ENCODE measurements around the gene ARHGAP45.
"Not testable (repeated sequence)": the region's sequence is repeated elsewhere in the genome, so short reads cannot be mapped to it uniquely, and the experiment has no call there.

ARHGAP45 gene

GRCh38 chr19:1066748-1067340 is at the start of gene ARHGAP45:
ARHGAP45 (plus strand) TSS chr19:1067167; CDS start chr19:1067406, 239 bp downstream.
- peak; percentile 90 for DNase-seq

GRCh38 chr19:1017906-1018305 is 49.1 kb upstream of the ARHGAP45 start:
- DNase-seq: no peak

GRCh38 chr19:1018393-1018792 is 48.6 kb upstream of the ARHGAP45 start:
- no peak for DNase-seq

- no peak for DNase-seq
Measured at GRCh38 chr19:1018932-1019615, 47.9 kb upstream of the ARHGAP45 start.

- no peak for DNase-seq
Measured at GRCh38 chr19:1019616-1019961, 47.4 kb upstream of the ARHGAP45 start.

GRCh38 chr19:1019980-1020867 is 46.7 kb upstream of the ARHGAP45 start:
- no peak for DNase-seq

- DNase-seq: peak; percentile 98
Measured at GRCh38 chr19:1020868-1021425, 46.0 kb upstream of the ARHGAP45 start, which contains the start of gene TMEM259. TMEM259 (minus strand) TSS chr19:1021123; CDS start chr19:1020996, 127 bp downstream.

- DNase-seq: not testable (repeated sequence)
Measured at GRCh38 chr19:1023883-1024188, 43.1 kb upstream of the ARHGAP45 start.

- DNase-seq: not testable (repeated sequence)
Measured at GRCh38 chr19:1025080-1025479, 41.9 kb upstream of the ARHGAP45 start.

GRCh38 chr19:1025960-1026782 is 40.8 kb upstream of the ARHGAP45 start, which contains the start of gene CNN2:
CNN2 (plus strand) TSS chr19:1026608; CDS start chr19:1026662, 54 bp downstream.
- DNase-seq: peak; percentile 63

GRCh38 chr19:1026783-1027649 is 40.0 kb upstream of the ARHGAP45 start:
- no peak for DNase-seq

GRCh38 chr19:1027650-1028061 is 39.3 kb upstream of the ARHGAP45 start:
- DNase-seq: no peak

GRCh38 chr19:1028062-1028926 is 38.7 kb upstream of the ARHGAP45 start:
- peak; percentile 74 for DNase-seq

- no peak for DNase-seq
Measured at GRCh38 chr19:1032264-1032867, 34.6 kb upstream of the ARHGAP45 start.

GRCh38 chr19:1035998-1036621 is 30.9 kb upstream of the ARHGAP45 start:
- no peak for DNase-seq

GRCh38 chr19:1037621-1038064 is 29.3 kb upstream of the ARHGAP45 start:
- no peak for DNase-seq

- DNase-seq: no peak
Measured at GRCh38 chr19:1038978-1039645, 27.9 kb upstream of the ARHGAP45 start.

- peak; percentile 99 for DNase-seq
Measured at GRCh38 chr19:1039646-1040475, 27.1 kb upstream of the ARHGAP45 start, which contains the start of gene ABCA7. ABCA7 (plus strand) TSS chr19:1040107; CDS start chr19:1041362, 1,255 bp downstream.
